Measurements from ENCODE around the gene SP140L. TPM values are rescaled to one million over a fixed set of nuclear protein-coding genes. Genes with fewer than 3 reads are reported as not detected.

SP140L gene
- total RNA-seq, 1 donor: 16.8 TPM

GRCh38 chr2:230318190-230319121 lies 8.5 kb upstream of the SP140L start:
- H3K4me3 ChIP-seq (ENCODE audit: low read depth, low read length): no peak overlapping the region
- TF ChIP-seq, protein P1, sequence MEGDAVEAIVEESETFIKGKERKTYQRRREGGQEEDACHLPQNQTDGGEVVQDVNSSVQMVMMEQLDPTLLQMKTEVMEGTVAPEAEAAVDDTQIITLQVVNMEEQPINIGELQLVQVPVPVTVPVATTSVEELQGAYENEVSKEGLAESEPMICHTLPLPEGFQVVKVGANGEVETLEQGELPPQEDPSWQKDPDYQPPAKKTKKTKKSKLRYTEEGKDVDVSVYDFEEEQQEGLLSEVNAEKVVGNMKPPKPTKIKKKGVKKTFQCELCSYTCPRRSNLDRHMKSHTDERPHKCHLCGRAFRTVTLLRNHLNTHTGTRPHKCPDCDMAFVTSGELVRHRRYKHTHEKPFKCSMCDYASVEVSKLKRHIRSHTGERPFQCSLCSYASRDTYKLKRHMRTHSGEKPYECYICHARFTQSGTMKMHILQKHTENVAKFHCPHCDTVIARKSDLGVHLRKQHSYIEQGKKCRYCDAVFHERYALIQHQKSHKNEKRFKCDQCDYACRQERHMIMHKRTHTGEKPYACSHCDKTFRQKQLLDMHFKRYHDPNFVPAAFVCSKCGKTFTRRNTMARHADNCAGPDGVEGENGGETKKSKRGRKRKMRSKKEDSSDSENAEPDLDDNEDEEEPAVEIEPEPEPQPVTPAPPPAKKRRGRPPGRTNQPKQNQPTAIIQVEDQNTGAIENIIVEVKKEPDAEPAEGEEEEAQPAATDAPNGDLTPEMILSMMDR (IDR thresholded peaks at IDR 0.05; ENCODE audit: insufficient read depth, low read depth, low read length): no peak
- DNase-seq (ENCODE audit: low read depth): no peak

- DNase-seq (ENCODE audit: low read depth): no peak
- no peak overlapping the region for H3K4me3 ChIP-seq (ENCODE audit: low read depth, low read length)
- TF ChIP-seq, protein P1 (IDR thresholded peaks at IDR 0.05; ENCODE audit: insufficient read depth, low read depth, low read length): no peak
These were observed 7.7 kb upstream of the SP140L start for GRCh38 chr2:230319211-230319862.

- DNase-seq (ENCODE audit: low read depth): no peak
- H3K4me3 ChIP-seq (ENCODE audit: low read depth, low read length): no peak overlapping the region
- TF ChIP-seq, protein P1 (IDR thresholded peaks at IDR 0.05; ENCODE audit: insufficient read depth, low read depth, low read length): no peak
These were observed 6.0 kb upstream of the SP140L start for GRCh38 chr2:230321031-230321430.

DNA sequence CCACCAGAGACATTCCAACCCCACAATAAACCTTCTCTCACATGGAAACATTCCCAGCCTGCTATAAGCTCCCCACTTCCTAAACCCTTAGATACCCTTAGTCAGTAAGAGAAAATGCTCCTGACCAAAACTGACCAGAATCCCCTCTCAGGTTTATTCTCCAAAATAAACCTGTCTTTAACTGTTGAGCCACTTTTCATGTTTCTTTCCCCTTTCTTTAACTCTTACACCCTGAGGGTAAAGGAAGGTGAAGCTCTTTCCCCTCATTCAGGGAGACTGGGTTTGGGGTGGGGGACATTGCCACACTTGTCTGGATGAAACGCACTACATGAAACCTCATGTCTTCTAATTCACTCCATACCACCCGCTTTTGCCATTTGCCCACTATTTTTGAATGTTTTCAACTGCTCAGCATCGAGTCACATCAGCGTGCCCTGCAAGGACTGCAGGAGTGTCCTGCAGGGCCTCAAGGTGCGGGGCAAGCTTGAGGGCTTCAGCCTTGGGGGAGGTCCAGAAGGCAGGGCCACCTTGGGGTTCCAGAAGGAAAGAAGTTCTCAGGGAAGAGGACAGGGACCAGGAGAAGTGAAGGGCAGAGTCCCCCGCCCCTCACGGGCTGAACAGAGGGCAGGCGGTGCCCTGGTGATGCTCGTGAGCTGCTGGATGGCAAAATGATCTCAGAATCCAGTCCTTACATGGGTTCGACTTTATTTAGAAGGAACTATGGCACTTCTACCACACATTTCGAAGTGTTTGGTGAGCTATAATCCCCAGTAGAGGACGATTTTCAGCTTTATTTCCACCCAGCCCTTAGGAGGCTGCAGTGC lies 4.2 kb upstream of the SP140L start:
- TF ChIP-seq, protein P1 (IDR thresholded peaks at IDR 0.05; ENCODE audit: insufficient read depth, low read depth, low read length): peak; percentile 29
- DNase-seq (ENCODE audit: low read depth): no peak
- no peak overlapping the region for H3K4me3 ChIP-seq (ENCODE audit: low read depth, low read length)

DNA sequence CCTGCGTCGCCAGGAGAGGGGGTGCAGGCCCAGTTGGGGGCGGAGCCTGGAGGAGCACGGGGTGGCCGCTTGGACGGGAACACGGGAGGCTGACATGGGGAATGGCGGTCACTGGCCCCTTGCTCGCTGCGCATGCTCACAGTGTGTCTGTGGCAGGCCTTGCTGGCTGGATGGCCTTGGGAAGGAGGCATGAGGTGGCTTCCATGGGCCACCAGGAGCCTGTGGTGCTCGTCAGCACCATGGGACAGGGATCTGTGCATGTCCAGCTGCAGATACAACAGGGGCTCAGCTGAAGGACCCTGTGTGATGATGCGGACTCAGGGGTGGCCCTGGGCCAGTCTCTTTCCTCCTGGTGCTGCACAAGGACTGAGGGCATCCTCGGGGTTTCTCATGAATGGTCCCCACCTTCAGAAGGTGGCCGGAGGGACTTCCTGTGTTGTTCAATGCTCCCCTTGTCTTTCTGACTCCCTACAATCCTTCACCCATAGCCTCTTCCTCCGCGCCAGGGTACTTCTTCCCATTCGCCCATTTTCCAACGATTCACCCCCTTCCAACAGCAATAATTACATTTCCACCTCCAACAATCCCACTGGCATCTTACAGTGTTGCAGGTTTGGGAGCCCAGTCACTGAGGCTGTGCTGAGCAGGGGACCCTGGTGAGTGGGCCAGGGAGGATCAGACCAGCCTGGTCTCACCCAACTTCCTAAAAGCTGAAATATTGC lies 3.4 kb upstream of the SP140L start:
- DNase-seq (ENCODE audit: low read depth): no peak
- TF ChIP-seq, protein P1 (IDR thresholded peaks at IDR 0.05; ENCODE audit: insufficient read depth, low read depth, low read length): no peak
- H3K4me3 ChIP-seq (ENCODE audit: low read depth, low read length): no peak overlapping the region

DNA sequence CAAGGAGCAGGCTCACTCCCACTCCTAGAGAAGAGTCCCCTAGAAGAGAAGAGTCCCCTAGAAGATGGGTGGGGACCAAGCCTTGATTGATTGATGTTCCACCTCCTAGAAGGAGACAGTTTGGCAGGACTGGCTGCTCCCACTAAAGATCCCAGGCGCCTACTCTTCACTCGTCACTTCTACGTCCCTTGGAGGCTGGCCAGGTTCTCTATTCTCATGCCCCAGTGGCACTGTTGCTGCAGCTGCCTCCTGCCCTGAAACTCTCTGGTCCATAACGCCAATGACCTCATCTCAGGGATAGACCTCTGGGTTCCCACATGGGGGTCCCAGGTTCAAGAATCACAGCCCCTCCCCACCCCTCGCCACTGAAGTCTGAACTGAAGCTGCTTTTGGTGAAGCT lies 2.5 kb upstream of the SP140L start:
- H3K4me3 ChIP-seq (ENCODE audit: low read depth, low read length): no peak overlapping the region
- DNase-seq (ENCODE audit: low read depth): no peak
- TF ChIP-seq, protein P1 (IDR thresholded peaks at IDR 0.05; ENCODE audit: insufficient read depth, low read depth, low read length): no peak
